ENCODE results near the gene GNB1L.
A peak's percentile ranks its signal among the peaks of the same experiment; 100 is the strongest.
"Not testable (repeated sequence)": the region's sequence is repeated elsewhere in the genome, so short reads cannot be mapped to it uniquely, and the experiment has no call there.

GNB1L gene

GRCh38 chr22:19840059-19840458, 14.6 kb downstream of the GNB1L start:
- no peaks in the 10 kb centered on the region for H3K27me3 Mint-ChIP-seq
- peaks cover 5% of the 10 kb centered on the region for H3K36me3 Mint-ChIP-seq (ENCODE audit: insufficient read depth)
- peaks cover 42% of the 10 kb centered on the region for H3K4me1 Mint-ChIP-seq
- no peaks in the 10 kb centered on the region for H3K9me3 Mint-ChIP-seq
- H3K27ac Mint-ChIP-seq (ENCODE audit: low read depth), result no peak overlapping the region
- DNase-seq (ENCODE audit: low spot score in 2 of 2), result no peak
- no peak overlapping the region for H3K4me3 Mint-ChIP-seq
- ATAC-seq (replicated peaks; ENCODE audit: extremely low read depth, poor library complexity, severe bottlenecking), result no peak

DNA sequence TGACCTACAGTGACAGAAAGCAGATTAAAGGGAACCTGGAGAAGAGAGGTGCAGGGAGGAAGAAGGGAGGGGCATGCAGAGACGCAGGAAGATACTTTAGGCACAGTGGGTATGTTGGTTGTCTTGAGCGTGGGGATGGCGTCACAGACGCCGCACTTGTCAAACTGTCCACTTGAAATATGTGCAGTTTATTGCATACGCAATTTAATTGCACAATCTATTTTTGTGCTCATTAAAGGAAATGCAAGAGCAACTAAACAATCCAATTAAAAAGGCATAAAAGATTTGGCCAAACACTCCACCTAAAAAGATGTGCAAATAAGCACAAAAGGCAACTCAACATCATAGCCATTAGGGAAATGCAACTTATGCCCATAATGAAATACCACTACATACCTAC, 16.8 kb downstream of the GNB1L start:
- ATAC-seq (replicated peaks; ENCODE audit: extremely low read depth, poor library complexity, severe bottlenecking), result no peak

GRCh38 chr22:19836512-19836911, 18.2 kb downstream of the GNB1L start:
- H3K27me3 Mint-ChIP-seq, result no peaks in the 10 kb centered on the region
- peaks cover 38% of the 10 kb centered on the region for H3K4me1 Mint-ChIP-seq
- H3K9me3 Mint-ChIP-seq, result no peaks in the 10 kb centered on the region
- peaks cover 6% of the 10 kb centered on the region for H3K36me3 Mint-ChIP-seq (ENCODE audit: insufficient read depth)
- ATAC-seq (replicated peaks; ENCODE audit: extremely low read depth, poor library complexity, severe bottlenecking), result no peak
- no peak for DNase-seq (ENCODE audit: low spot score in 2 of 2)
- H3K27ac Mint-ChIP-seq (ENCODE audit: low read depth), result peak overlapping the region; percentile 55
- no peak overlapping the region for H3K4me3 Mint-ChIP-seq

More for the DNA sequence above, 16.8 kb downstream of the GNB1L start:
- H3K9me3 Mint-ChIP-seq, result no peaks in the 10 kb centered on the region
- no peak overlapping the region for H3K4me3 Mint-ChIP-seq
- H3K4me1 Mint-ChIP-seq, result peaks cover 34% of the 10 kb centered on the region
- H3K27me3 Mint-ChIP-seq, result no peaks in the 10 kb centered on the region
- DNase-seq (ENCODE audit: low spot score in 2 of 2), result no peak
- H3K27ac Mint-ChIP-seq (ENCODE audit: low read depth), result no peak overlapping the region
- H3K36me3 Mint-ChIP-seq (ENCODE audit: insufficient read depth), result peaks cover 5% of the 10 kb centered on the region

DNA sequence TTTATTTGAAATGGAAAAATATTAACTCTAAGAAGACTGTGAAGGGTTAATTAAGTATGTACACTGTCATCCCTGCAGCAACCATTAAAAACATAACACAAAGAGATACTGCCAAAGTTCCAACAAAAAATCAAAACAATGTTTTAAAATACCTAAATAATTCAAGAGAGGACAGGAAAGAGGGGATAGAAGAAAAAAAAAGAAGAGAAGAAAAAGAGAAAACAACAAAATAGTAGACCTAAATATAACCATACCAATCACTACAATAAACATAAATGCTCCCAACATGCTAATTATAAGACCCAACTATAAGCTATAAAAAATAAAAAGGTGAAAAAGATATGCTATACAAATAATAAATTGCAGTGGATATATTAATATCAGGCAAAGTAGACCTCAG, 20.1 kb downstream of the GNB1L start:
- H3K27me3 Mint-ChIP-seq, result no peaks in the 10 kb centered on the region
- peaks cover 6% of the 10 kb centered on the region for H3K36me3 Mint-ChIP-seq (ENCODE audit: insufficient read depth)
- H3K9me3 Mint-ChIP-seq, result no peaks in the 10 kb centered on the region
- peaks cover 31% of the 10 kb centered on the region for H3K4me1 Mint-ChIP-seq
- H3K4me3 Mint-ChIP-seq, result no peak overlapping the region
- H3K27ac Mint-ChIP-seq (ENCODE audit: low read depth), result peak overlapping the region; percentile 26
- ATAC-seq (replicated peaks; ENCODE audit: extremely low read depth, poor library complexity, severe bottlenecking) (no peak), DNase-seq (ENCODE audit: low spot score in 2 of 2) (no peak)

- H3K4me1 Mint-ChIP-seq, result peaks cover 25% of the 10 kb centered on the region
- not testable (repeated sequence) for ATAC-seq (replicated peaks; ENCODE audit: extremely low read depth, poor library complexity, severe bottlenecking); H3K4me3 Mint-ChIP-seq; H3K27ac Mint-ChIP-seq (ENCODE audit: low read depth); H3K36me3 Mint-ChIP-seq (ENCODE audit: insufficient read depth); H3K27me3 Mint-ChIP-seq; DNase-seq (ENCODE audit: low spot score in 2 of 2); H3K9me3 Mint-ChIP-seq
Observed at GRCh38 chr22:19833327-19833726, 21.3 kb downstream of the GNB1L start.

GRCh38 chr22:19832476-19833108, 22.1 kb downstream of the GNB1L start:
- Mint-ChIP-seq H3K27me3 (no peaks in the 10 kb centered on the region), H3K4me3 (no peak overlapping the region), H3K27ac (ENCODE audit: low read depth) (no peak overlapping the region)

GRCh38 chr22:19831979-19832378, 22.7 kb downstream of the GNB1L start:
- H3K4me1 Mint-ChIP-seq, result peaks cover 19% of the 10 kb centered on the region
- not testable (repeated sequence) for H3K9me3 Mint-ChIP-seq; H3K27ac Mint-ChIP-seq (ENCODE audit: low read depth); H3K4me3 Mint-ChIP-seq; ATAC-seq (replicated peaks; ENCODE audit: extremely low read depth, poor library complexity, severe bottlenecking); H3K27me3 Mint-ChIP-seq; H3K36me3 Mint-ChIP-seq (ENCODE audit: insufficient read depth)
- DNase-seq (ENCODE audit: low spot score in 2 of 2), result peak in 1 of 2 donors; percentile 2

More at GRCh38 chr22:19832476-19833108, 22.1 kb downstream of the GNB1L start:
- ATAC-seq (replicated peaks; ENCODE audit: extremely low read depth, poor library complexity, severe bottlenecking), result no peak
- Mint-ChIP-seq H3K9me3 (no peaks in the 10 kb centered on the region), H3K4me1 (peaks cover 20% of the 10 kb centered on the region), H3K36me3 (ENCODE audit: insufficient read depth) (peaks cover 4% of the 10 kb centered on the region)
- DNase-seq (ENCODE audit: low spot score in 2 of 2), result peak in 1 of 2 donors; percentile 1

DNA sequence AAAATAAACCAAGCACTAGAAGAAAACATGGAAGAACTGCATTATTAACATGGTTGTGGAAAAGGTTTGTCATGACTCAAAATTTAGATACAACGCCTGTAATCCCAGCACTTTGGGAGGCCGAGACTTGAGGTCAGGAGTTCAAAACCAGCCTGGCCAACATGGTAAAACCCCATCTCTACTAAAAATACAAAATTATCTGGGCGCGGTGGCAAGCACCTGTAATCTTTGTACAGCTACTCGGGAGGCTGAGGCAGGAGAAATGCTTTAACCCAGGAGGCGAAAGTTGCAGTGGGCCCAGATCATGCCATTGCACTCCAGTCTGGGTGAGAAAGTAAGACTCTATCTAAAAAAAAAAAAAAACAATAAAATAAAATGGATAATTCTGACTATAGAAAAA, 23.7 kb downstream of the GNB1L start:
- no peaks in the 10 kb centered on the region for H3K9me3 Mint-ChIP-seq
- H3K27me3 Mint-ChIP-seq, result no peaks in the 10 kb centered on the region
- no peak overlapping the region for H3K4me3 Mint-ChIP-seq
- ATAC-seq (replicated peaks; ENCODE audit: extremely low read depth, poor library complexity, severe bottlenecking), result no peak
- no peak overlapping the region for H3K27ac Mint-ChIP-seq (ENCODE audit: low read depth)
- H3K4me1 Mint-ChIP-seq, result peaks cover 12% of the 10 kb centered on the region
- peak in 1 of 2 donors; percentile 3 for DNase-seq (ENCODE audit: low spot score in 2 of 2)
- peaks cover 1% of the 10 kb centered on the region for H3K36me3 Mint-ChIP-seq (ENCODE audit: insufficient read depth)

GRCh38 chr22:19828035-19828401, 26.7 kb downstream of the GNB1L start:
- Mint-ChIP-seq H3K4me3 (no peak overlapping the region), H3K9me3 (no peaks in the 10 kb centered on the region), H3K36me3 (ENCODE audit: insufficient read depth) (peaks cover 3% of the 10 kb centered on the region), H3K27ac (ENCODE audit: low read depth) (no peak overlapping the region), H3K4me1 (peaks cover 7% of the 10 kb centered on the region), H3K27me3 (no peaks in the 10 kb centered on the region)
- no peak for ATAC-seq (replicated peaks; ENCODE audit: extremely low read depth, poor library complexity, severe bottlenecking)
- DNase-seq (ENCODE audit: low spot score in 2 of 2), result no peak

DNA sequence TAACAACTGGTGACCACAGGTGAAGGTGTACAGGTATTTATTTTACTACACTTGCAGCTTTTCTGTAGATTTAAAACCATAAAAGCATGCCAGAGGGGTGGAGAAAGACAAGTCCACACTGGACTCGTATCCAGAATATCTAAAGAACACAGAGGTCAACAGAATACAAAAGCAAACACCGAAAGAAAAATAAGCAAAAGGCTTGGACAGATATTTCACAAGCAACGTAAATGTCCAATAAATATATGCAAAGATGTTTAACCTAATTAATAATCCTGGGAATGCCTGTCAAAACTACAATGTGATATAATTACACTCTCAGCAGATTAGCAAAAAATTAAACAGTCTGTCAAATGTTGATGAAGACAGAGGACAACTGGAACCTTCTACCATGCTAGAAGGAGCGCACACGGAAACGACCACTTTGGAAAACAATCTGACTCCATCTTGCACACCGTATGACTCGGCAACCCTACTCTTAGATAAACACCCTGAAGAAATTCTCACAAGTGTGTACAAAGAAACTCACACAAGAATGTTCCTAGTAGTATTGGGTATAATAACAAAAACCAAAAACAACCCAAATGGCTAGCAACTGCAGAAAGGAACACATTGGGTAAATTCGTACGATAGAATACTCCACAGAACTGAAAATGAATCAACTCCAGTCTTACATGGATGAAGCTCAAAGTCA, 27.2 kb downstream of the GNB1L start:
- H3K4me3 Mint-ChIP-seq, result no peak overlapping the region

GRCh38 chr22:19826619-19826950, 28.1 kb downstream of the GNB1L start:
- Mint-ChIP-seq H3K4me3 (no peak overlapping the region), H3K9me3 (no peaks in the 10 kb centered on the region), H3K36me3 (ENCODE audit: insufficient read depth) (peaks cover 1% of the 10 kb centered on the region), H3K27me3 (no peaks in the 10 kb centered on the region), H3K4me1 (no peaks in the 10 kb centered on the region), H3K27ac (ENCODE audit: low read depth) (no peak overlapping the region)
- ATAC-seq (replicated peaks; ENCODE audit: extremely low read depth, poor library complexity, severe bottlenecking) (no peak), DNase-seq (ENCODE audit: low spot score in 2 of 2) (no peak)

More for the DNA sequence above, 27.2 kb downstream of the GNB1L start:
- Mint-ChIP-seq H3K27ac (ENCODE audit: low read depth) (no peak overlapping the region), H3K36me3 (ENCODE audit: insufficient read depth) (peaks cover 3% of the 10 kb centered on the region), H3K27me3 (no peaks in the 10 kb centered on the region), H3K4me1 (peaks cover 5% of the 10 kb centered on the region), H3K9me3 (no peaks in the 10 kb centered on the region)
- no peak for ATAC-seq (replicated peaks; ENCODE audit: extremely low read depth, poor library complexity, severe bottlenecking)
- no peak for DNase-seq (ENCODE audit: low spot score in 2 of 2)

DNA sequence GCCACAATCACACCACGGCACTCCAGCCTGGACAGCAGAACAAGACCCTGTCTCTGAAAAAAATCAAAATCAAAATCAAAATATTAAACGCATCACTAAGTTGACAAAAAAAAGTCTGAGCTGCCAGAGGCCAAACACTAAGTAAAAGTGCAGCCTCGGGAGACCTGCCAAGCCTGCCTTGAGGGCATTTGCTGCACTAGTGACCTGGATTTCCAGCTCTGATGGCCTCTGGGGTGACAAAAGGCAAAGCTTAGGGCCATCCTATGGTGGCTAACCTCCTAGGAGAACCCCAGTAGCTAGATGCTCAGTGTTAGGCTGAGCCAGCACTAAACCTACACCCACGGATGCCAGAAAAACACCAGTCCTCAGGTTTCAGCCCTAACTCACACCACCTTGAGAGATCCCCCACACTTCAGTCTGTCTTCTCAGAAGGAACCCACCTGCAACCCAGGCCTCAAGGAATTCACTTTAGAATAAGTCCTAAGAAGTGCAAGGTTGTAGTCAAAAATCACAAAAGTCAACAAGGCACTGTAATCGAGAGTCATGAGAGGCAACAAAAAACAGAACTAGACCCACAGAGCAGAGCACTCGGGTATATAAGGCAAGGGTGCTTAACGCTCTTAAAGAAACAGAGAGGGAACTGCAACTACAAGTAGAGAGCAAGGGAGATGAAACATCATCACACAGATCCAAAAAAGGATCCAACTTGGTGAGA, 28.6 kb downstream of the GNB1L start:
- ATAC-seq (replicated peaks; ENCODE audit: extremely low read depth, poor library complexity, severe bottlenecking), result no peak
- H3K27me3 Mint-ChIP-seq, result no peaks in the 10 kb centered on the region
- peak in 1 of 2 donors; percentile 11 for DNase-seq (ENCODE audit: low spot score in 2 of 2)
- H3K36me3 Mint-ChIP-seq (ENCODE audit: insufficient read depth), result peaks cover 1% of the 10 kb centered on the region
- no peaks in the 10 kb centered on the region for H3K9me3 Mint-ChIP-seq
- no peak overlapping the region for H3K27ac Mint-ChIP-seq (ENCODE audit: low read depth)
- H3K4me3 Mint-ChIP-seq, result no peak overlapping the region
- H3K4me1 Mint-ChIP-seq, result no peaks in the 10 kb centered on the region

- DNase-seq (ENCODE audit: low spot score in 2 of 2), result peak in 1 of 2 donors; percentile 10
- ATAC-seq (replicated peaks; ENCODE audit: extremely low read depth, poor library complexity, severe bottlenecking), result no peak
- H3K27ac Mint-ChIP-seq (ENCODE audit: low read depth), result no peak overlapping the region
- no peaks in the 10 kb centered on the region for H3K4me1 Mint-ChIP-seq
- H3K4me3 Mint-ChIP-seq, result no peak overlapping the region
- H3K27me3 Mint-ChIP-seq, result no peaks in the 10 kb centered on the region
- no peaks in the 10 kb centered on the region for H3K9me3 Mint-ChIP-seq
- H3K36me3 Mint-ChIP-seq (ENCODE audit: insufficient read depth), result peaks cover 1% of the 10 kb centered on the region
Observed at GRCh38 chr22:19824926-19825339, 29.7 kb downstream of the GNB1L start.

Measured in central memory CD8-positive, alpha-beta T cell (primary cell).